Measurements from ENCODE around the gene ACADS.
A peak's percentile ranks its signal among the peaks of the same experiment; 100 is the strongest.

The ACADS gene

GRCh38 chr12:120725659-120726509, at the start of gene ACADS:
Gene ACADS, plus strand, starts transcription at chr12:120725826. Its CDS starts 60 bp downstream, at chr12:120725886.
- Histone ChIP-seq H3K9ac (ENCODE audit: low read length) (peak within 1 kb of the TSS; percentile 41), H3K79me2 (ENCODE audit: low read length) (no peaks in the 10 kb centered on the region), H2AFZ (ENCODE audit: low read depth, low read length) (no peak within 1 kb of the TSS), H3K9me3 (ENCODE audit: insufficient read depth, low read length) (no peaks in the 10 kb centered on the region), H3K4me1 (ENCODE audit: low read length) (peaks cover 9% of the 10 kb centered on the region; the same call in 1 of the 2 replicates), H3K4me3 (ENCODE audit: low read length) (peak within 1 kb of the TSS; percentile 75), H3K4me2 (ENCODE audit: low read length) (peak within 1 kb of the TSS; percentile 59), H3K36me3 (replicated peaks; ENCODE audit: low read depth, low read length) (peaks cover 37% of the 10 kb centered on the region), H3K27ac (ENCODE audit: low read length) (no peak within 1 kb of the TSS), H4K20me1 (ENCODE audit: insufficient read depth, low read length) (peaks cover 9% of the 10 kb centered on the region; the same call in 1 of the 2 replicates), H3K27me3 (ENCODE audit: low read depth, low read length) (no peaks in the 10 kb centered on the region)
- TF ChIP-seq EZH2phosphoT487 (IDR thresholded peaks at IDR 0.05; ENCODE audit: low read depth) (no peak), CTCF (IDR thresholded peaks at IDR 0.05; ENCODE audit: low read depth, low read length) (no peak)

GRCh38 chr12:120677765-120678473, 47.7 kb upstream of the ACADS start:
- no peak for TF ChIP-seq CTCF (IDR thresholded peaks at IDR 0.05; ENCODE audit: low read depth, low read length)
- TF ChIP-seq EZH2phosphoT487 (IDR thresholded peaks at IDR 0.05; ENCODE audit: low read depth) = no peak
- Histone ChIP-seq H2AFZ (ENCODE audit: low read depth, low read length) (no peak overlapping the region), H3K4me2 (ENCODE audit: low read length) (peak overlapping the region; percentile 80), H3K9me3 (ENCODE audit: insufficient read depth, low read length) (no peaks in the 10 kb centered on the region), H3K36me3 (replicated peaks; ENCODE audit: low read depth, low read length) (no peaks in the 10 kb centered on the region), H4K20me1 (ENCODE audit: insufficient read depth, low read length) (no peaks in the 10 kb centered on the region), H3K4me3 (ENCODE audit: low read length) (peak overlapping the region; percentile 29), H3K27ac (ENCODE audit: low read length) (peak overlapping the region; percentile 91), H3K27me3 (ENCODE audit: low read depth, low read length) (no peaks in the 10 kb centered on the region), H3K79me2 (ENCODE audit: low read length) (no peaks in the 10 kb centered on the region), H3K9ac (ENCODE audit: low read length) (peak overlapping the region; percentile 46), H3K4me1 (ENCODE audit: low read length) (peaks cover 52% of the 10 kb centered on the region)

GRCh38 chr12:120678572-120678971, 47.1 kb upstream of the ACADS start:
- Histone ChIP-seq H3K36me3 (replicated peaks; ENCODE audit: low read depth, low read length) (no peaks in the 10 kb centered on the region), H3K4me1 (ENCODE audit: low read length) (peaks cover 57% of the 10 kb centered on the region), H2AFZ (ENCODE audit: low read depth, low read length) (no peak overlapping the region), H3K9ac (ENCODE audit: low read length) (peak overlapping the region; percentile 46; the same call in 1 of the 2 replicates), H3K4me2 (ENCODE audit: low read length) (peak overlapping the region; percentile 80), H3K27ac (ENCODE audit: low read length) (peak overlapping the region; percentile 91), H3K79me2 (ENCODE audit: low read length) (no peaks in the 10 kb centered on the region), H3K9me3 (ENCODE audit: insufficient read depth, low read length) (no peaks in the 10 kb centered on the region), H3K27me3 (ENCODE audit: low read depth, low read length) (no peaks in the 10 kb centered on the region), H3K4me3 (ENCODE audit: low read length) (peak overlapping the region; percentile 29), H4K20me1 (ENCODE audit: insufficient read depth, low read length) (no peaks in the 10 kb centered on the region)
- TF ChIP-seq CTCF (IDR thresholded peaks at IDR 0.05; ENCODE audit: low read depth, low read length) = no peak
- TF ChIP-seq EZH2phosphoT487 (IDR thresholded peaks at IDR 0.05; ENCODE audit: low read depth) = no peak
